SK-N-SH treated with all-trans-retinoic acid at 6 μM for 48 hours (cell line): Measurements from ENCODE around the gene HMGCS1.

Experiments used
- ATAC-seq: fragments of 200-7000 bp; cut with Tn5 transposase; 3 replicates; pipeline ENCODE4 v1.9.1; 2020; ENCODE audit warnings: mild to moderate bottlenecking, moderate library complexity
- ARNTL ChIP-seq: fragments of 450-650 bp; formaldehyde crosslinking; IDR thresholded peaks from 2 replicates; pipeline ENCODE4 v1.5.0; 2020; ENCODE audit warnings: low read depth, mild to moderate bottlenecking, moderate library complexity, borderline replicate concordance
- CREB5 ChIP-seq: fragments of 250-450 bp; sonication (Bioruptor Pico); IDR thresholded peaks from 2 replicates; pipeline ENCODE4 v1.5.1; 2020; ENCODE audit warnings: low read depth, mild to moderate bottlenecking, moderate library complexity
- CSDC2 ChIP-seq: fragments of 250-450 bp; sonication (Bioruptor Pico); IDR thresholded peaks from 2 replicates; pipeline ENCODE4 v1.5.0; 2020; ENCODE audit warnings: mild to moderate bottlenecking, moderate library complexity
- ESRRG ChIP-seq: fragments of 250-450 bp; sonication (Bioruptor Pico); IDR thresholded peaks from 2 replicates; pipeline ENCODE4 v1.6.1; 2021; ENCODE audit warnings: mild to moderate bottlenecking
- GLIS3 ChIP-seq: fragments of 250-450 bp; sonication (Bioruptor Pico); IDR thresholded peaks from 2 replicates; pipeline ENCODE4 v1.5.0; 2020; ENCODE audit warnings: mild to moderate bottlenecking, moderate library complexity
- OSR1 ChIP-seq: fragments of 250-450 bp; sonication (Bioruptor Pico); IDR thresholded peaks from 2 replicates; pipeline ENCODE4 v1.8.0; 2022; ENCODE audit warnings: moderate library complexity, mild to moderate bottlenecking, inconsistent platforms
- PATZ1 ChIP-seq: fragments of 250-450 bp; sonication (Bioruptor Pico); IDR thresholded peaks from 2 replicates; pipeline ENCODE4 v1.8.0; 2020; ENCODE audit warnings: mild to moderate bottlenecking, moderate library complexity, borderline replicate concordance
- POU6F1 ChIP-seq: fragments of 250-450 bp; sonication (Bioruptor Pico); IDR thresholded peaks from 2 replicates; pipeline ENCODE4 v1.8.0; 2021; ENCODE audit warnings: low read depth, mild to moderate bottlenecking, moderate library complexity, borderline replicate concordance
- PPARA ChIP-seq: fragments of 250-450 bp; sonication (Bioruptor Pico); IDR thresholded peaks from 2 replicates; pipeline ENCODE4 v1.5.0; 2020; ENCODE audit warnings: mild to moderate bottlenecking, borderline replicate concordance
- RARB ChIP-seq: fragments of 250-450 bp; sonication (Bioruptor Pico); IDR thresholded peaks from 2 replicates; pipeline ENCODE4 v1.8.0; 2021; ENCODE audit warnings: mild to moderate bottlenecking, moderate library complexity
- SNAI2 ChIP-seq: fragments of 250-450 bp; sonication (Bioruptor Pico); IDR thresholded peaks from 2 replicates; pipeline ENCODE4 v1.5.0; 2020; ENCODE audit warnings: mild to moderate bottlenecking, moderate library complexity
- TCF4 ChIP-seq: fragments of 250-450 bp; sonication (Bioruptor Pico); IDR thresholded peaks from 2 replicates; pipeline ENCODE4 v1.8.0; 2021; ENCODE audit warnings: mild to moderate bottlenecking, moderate library complexity, borderline replicate concordance
- TOX ChIP-seq: fragments of 250-450 bp; sonication (Bioruptor Pico); IDR thresholded peaks from 2 replicates; pipeline ENCODE4 v1.8.0; 2021; ENCODE audit warnings: mild to moderate bottlenecking, moderate library complexity, borderline replicate concordance
- TSHZ2 ChIP-seq: fragments of 250-450 bp; sonication (Bioruptor Pico); IDR thresholded peaks from 2 replicates; pipeline ENCODE4 v1.5.0; 2020; ENCODE audit warnings: mild to moderate bottlenecking, moderate library complexity
- ZC3H10 ChIP-seq: fragments of 250-450 bp; sonication (Bioruptor Pico); IDR thresholded peaks from 2 replicates; pipeline ENCODE4 v1.5.1; 2021; ENCODE audit warnings: mild to moderate bottlenecking, moderate library complexity
- ZFP3 ChIP-seq: fragments of 250-450 bp; sonication (Bioruptor Pico); IDR thresholded peaks from 2 replicates; pipeline ENCODE4 v1.5.0; 2020; ENCODE audit warnings: mild to moderate bottlenecking, moderate library complexity
- ZFP30 ChIP-seq: fragments of 450-650 bp; formaldehyde crosslinking; IDR thresholded peaks from 2 replicates; pipeline ENCODE4 v1.5.0; 2022; ENCODE audit warnings: mild to moderate bottlenecking, moderate library complexity
- ZNF565 ChIP-seq: fragments of 450-650 bp; formaldehyde crosslinking; conservative IDR thresholded peaks from 2 replicates; pipeline ENCODE4 v1.5.0; 2020; ENCODE audit warnings: low read depth, mild to moderate bottlenecking, moderate library complexity
- ZNF70 ChIP-seq: fragments of 450-650 bp; formaldehyde crosslinking; IDR thresholded peaks from 2 replicates; pipeline ENCODE4 v1.5.0; 2020; ENCODE audit warnings: mild to moderate bottlenecking, moderate library complexity

The HMGCS1 gene

GRCh38 chr5:43313035-43313853, at the start of gene HMGCS1:
Gene HMGCS1, minus strand, starts transcription at chr5:43313412. Its CDS starts 14,447 bp downstream, at chr5:43298965.
- ATAC-seq = peak; percentile 98
- TF ChIP-seq PATZ1 (CRISPR knock-in tag) (no peak), CSDC2 (CRISPR knock-in tag) (no peak), ZFP3 (CRISPR knock-in tag) (no peak), TSHZ2 (CRISPR knock-in tag) (peak; percentile 84), ZC3H10 (CRISPR knock-in tag) (no peak), TOX (CRISPR knock-in tag) (no peak), CREB5 (CRISPR knock-in tag) (no peak), POU6F1 (CRISPR knock-in tag) (no peak), TCF4 (CRISPR knock-in tag) (no peak)

- ATAC-seq = no peak
Observed at GRCh38 chr5:43358726-43359125, 45.5 kb upstream of the HMGCS1 start.

GRCh38 chr5:43358301-43358700, 45.1 kb upstream of the HMGCS1 start:
- ATAC-seq = no peak
- TF ChIP-seq ESRRG (CRISPR knock-in tag) (no peak), SNAI2 (CRISPR knock-in tag) (no peak), GLIS3 (CRISPR knock-in tag) (no peak), ARNTL (CRISPR knock-in tag) (no peak), RARB (CRISPR knock-in tag) (no peak), PPARA (CRISPR knock-in tag) (no peak), ZNF70 (CRISPR knock-in tag) (no peak)

More at GRCh38 chr5:43358726-43359125, 45.5 kb upstream of the HMGCS1 start:
- no peak for TF ChIP-seq POU6F1 (CRISPR knock-in tag)
- TF ChIP-seq ZNF70 (CRISPR knock-in tag) = no peak
- TF ChIP-seq ESRRG (CRISPR knock-in tag) = no peak
- TF ChIP-seq ZFP30 (CRISPR knock-in tag) = no peak
- no peak for TF ChIP-seq CREB5 (CRISPR knock-in tag)
- no peak for TF ChIP-seq RARB (CRISPR knock-in tag)
- no peak for TF ChIP-seq ZNF565
- no peak for TF ChIP-seq OSR1 (CRISPR knock-in tag)
